Brain microvascular endothelial cell (primary cell): Measurements from ENCODE around the gene AP3S2.

ENCODE experiments used
- DNase-seq: peaks from one replicate; pipeline ENCODE4 v3.0.0-alpha.2; 2020
- H3K27ac ChIP-seq: fragments of 250-450 bp; sonication (Bioruptor Pico); 2 replicates; pipeline ENCODE4 v1.5.1; 2020; ENCODE audit warnings: mild to moderate bottlenecking, moderate library complexity
- H3K27me3 ChIP-seq: fragments of 250-450 bp; sonication (Bioruptor Pico); replicated peaks from 2 replicates; pipeline ENCODE4 v1.5.1; 2020; ENCODE audit warnings: mild to moderate bottlenecking
- H3K36me3 ChIP-seq: fragments of 250-450 bp; sonication (Bioruptor Pico); replicated peaks from 2 replicates; pipeline ENCODE4 v1.5.1; 2020; ENCODE audit warnings: mild to moderate bottlenecking
- H3K4me3 ChIP-seq: 2 replicates; pipeline ENCODE4 v1.5.1; 2011; ENCODE audit warnings: low read depth, mild to moderate bottlenecking, control low read depth, low read length, moderate library complexity
- in situ Hi-C: cut with HindIII; loops from 2 replicates; pipeline ENCODE4 v1.10.0; 2017; ENCODE audit warnings: low sequenced_read_pairs, low pct_ligation_motif_present
- TF ChIP-seq, protein P1 (sequence below): IDR thresholded peaks from 2 replicates; pipeline ENCODE4 v1.5.1; 2011; ENCODE audit warnings: low read depth, mild to moderate bottlenecking, moderate library complexity, low read length, control low read depth, inconsistent platforms; ENCODE audit errors: missing control alignments

AP3S2 gene

DNA sequence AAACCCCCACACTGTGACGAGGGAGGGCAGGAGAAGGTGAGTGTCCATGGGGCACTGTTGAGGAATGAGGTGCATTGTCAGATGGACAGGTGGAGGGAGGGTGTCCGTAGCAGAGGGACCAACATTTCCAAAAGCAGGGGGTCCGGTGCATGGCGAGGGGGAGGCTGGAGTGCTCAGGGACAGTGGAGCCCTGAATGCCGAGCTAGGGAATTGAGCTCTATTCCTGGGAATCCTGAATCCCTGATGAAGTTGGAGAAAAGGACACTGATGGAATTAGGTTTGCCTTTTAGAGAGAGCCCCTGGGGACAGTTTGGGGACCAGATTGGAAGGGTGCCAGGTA, 71.2 kb downstream of the AP3S2 start:
- Histone ChIP-seq H3K27ac (no peak overlapping the region), H3K27me3 (no peaks in the 10 kb centered on the region), H3K36me3 (no peaks in the 10 kb centered on the region), H3K4me3 (no peak overlapping the region)
- TF ChIP-seq, protein P1, sequence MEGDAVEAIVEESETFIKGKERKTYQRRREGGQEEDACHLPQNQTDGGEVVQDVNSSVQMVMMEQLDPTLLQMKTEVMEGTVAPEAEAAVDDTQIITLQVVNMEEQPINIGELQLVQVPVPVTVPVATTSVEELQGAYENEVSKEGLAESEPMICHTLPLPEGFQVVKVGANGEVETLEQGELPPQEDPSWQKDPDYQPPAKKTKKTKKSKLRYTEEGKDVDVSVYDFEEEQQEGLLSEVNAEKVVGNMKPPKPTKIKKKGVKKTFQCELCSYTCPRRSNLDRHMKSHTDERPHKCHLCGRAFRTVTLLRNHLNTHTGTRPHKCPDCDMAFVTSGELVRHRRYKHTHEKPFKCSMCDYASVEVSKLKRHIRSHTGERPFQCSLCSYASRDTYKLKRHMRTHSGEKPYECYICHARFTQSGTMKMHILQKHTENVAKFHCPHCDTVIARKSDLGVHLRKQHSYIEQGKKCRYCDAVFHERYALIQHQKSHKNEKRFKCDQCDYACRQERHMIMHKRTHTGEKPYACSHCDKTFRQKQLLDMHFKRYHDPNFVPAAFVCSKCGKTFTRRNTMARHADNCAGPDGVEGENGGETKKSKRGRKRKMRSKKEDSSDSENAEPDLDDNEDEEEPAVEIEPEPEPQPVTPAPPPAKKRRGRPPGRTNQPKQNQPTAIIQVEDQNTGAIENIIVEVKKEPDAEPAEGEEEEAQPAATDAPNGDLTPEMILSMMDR: no peak
- DNase-seq: no peak
- in situ Hi-C loops: no loop called here

DNA sequence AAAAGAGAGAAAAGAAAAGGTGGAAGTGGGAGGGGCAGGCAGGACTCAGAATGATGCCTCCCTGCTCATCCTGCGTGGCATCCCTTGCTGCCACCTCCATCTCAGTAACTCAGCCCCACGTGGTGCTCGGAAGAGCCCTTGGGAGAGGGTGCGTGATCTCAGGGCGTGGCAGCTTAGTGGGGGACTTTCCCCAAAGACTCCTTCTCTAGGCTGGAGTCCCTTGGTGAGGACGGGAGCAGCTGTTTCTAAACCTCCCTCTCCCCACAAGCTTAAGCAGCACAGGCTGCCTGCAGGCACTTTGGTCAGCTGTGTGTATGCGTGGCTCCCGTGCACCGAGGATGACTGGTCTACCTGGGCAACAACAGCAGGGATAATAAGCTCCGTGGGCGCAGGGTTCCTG, 71.8 kb downstream of the AP3S2 start:
- Histone ChIP-seq H3K27ac (no peak overlapping the region), H3K27me3 (no peaks in the 10 kb centered on the region), H3K36me3 (no peaks in the 10 kb centered on the region), H3K4me3 (no peak overlapping the region)
- in situ Hi-C loops: no loop called here
- no peak for DNase-seq
- TF ChIP-seq, protein P1: no peak

DNA sequence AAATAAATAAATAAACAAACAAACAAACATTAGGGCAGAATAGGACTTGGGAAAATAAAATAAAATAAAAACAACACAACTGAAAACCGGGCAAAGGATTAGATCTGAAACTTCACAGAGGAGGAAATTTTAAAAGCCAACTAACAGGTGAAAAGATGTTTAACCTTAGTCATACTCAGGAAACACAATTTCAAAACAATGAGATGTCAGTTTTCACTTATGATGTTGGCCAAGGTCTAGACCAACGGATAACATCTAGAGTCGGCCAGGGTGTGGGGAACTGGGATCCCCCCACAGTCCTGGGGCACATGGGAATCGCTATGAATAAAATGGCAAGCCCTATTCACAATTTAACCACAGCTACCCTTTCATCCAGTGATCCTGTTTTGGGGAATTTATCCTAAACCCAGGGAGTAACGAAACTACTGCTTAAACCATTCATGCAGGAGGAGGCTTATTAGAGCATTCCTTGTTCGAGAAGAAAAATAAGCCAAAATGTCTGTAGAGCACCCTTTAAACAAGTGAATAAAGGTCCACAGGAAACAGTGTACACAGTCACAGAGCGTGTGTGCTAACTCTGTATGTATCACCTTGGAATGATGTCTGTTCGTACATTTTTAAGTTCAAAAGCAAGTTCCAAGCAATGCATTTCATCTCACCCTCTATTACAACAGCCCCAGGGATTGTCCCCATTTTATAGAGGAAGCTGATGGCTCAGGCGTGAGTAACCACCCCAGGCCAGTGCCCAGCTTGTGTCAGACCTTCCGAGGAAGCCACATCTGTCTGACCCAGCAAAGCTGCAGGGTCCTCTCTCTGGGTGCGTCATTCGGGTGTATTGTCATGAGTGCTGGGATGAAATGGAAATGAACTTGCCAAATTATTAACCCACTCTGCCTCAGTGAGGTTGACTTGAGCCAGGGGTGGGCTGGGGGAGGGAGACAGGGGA, 72.9 kb downstream of the AP3S2 start:
- H3K36me3 ChIP-seq: no peaks in the 10 kb centered on the region
- peak; percentile 37 for DNase-seq
- no peak overlapping the region for H3K27ac ChIP-seq
- no peaks in the 10 kb centered on the region for H3K27me3 ChIP-seq
- in situ Hi-C loops: no loop called here
- TF ChIP-seq, protein P1: no peak
- H3K4me3 ChIP-seq: no peak overlapping the region

DNA sequence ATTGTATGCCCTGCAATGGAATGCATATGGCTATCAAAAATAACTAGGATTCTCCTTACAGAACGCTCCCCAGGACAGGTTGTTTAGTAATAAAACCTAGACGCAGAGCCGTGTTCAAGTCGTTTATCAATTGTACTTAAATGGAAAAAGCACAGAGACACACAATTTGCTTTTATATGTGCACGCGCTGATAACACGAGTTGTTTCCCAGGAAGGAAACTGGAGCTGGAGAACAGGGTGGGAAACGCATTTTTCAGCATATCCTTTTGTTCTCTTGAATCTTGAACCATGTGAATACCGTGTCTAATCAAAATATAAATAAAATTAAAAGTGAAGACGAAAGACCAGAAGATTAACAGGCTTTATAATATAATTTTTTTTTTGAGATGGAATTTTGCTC, 75.5 kb downstream of the AP3S2 start:
- Histone ChIP-seq H3K27ac (no peak overlapping the region), H3K36me3 (no peaks in the 10 kb centered on the region), H3K4me3 (no peak overlapping the region), H3K27me3 (no peaks in the 10 kb centered on the region)
- no peak for DNase-seq
- TF ChIP-seq, protein P1: no peak
- in situ Hi-C loops: no loop called here

DNA sequence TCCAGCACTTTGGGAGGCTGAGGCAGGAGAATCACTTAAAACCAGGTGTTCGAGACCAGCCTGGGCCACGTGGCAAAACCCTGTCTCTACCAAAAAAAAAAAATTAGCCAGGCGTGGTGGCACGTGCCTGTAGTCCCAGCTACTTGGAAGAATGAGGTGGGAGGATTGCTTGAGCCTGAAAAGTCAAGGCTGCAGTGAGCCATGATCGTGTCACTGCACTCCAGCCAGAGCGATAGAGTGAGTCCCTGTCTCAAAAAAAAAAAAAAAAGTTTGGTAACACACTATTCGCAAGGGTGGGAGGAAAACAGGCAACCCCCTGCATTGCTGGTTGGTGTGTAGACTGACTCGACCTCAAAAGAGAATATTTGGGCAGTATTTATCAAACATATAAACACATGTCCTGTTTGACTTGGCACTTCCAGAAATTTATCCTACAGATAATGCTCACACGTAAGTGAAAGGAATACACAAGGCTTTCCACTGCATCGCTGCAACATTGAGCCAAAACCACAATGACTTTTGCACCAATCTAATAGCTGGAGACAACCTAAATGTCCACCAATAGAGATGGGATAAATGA, 76.0 kb downstream of the AP3S2 start:
- peak; percentile 31 for DNase-seq
- H3K27me3 ChIP-seq: no peaks in the 10 kb centered on the region

More for the DNA sequence above, 76.0 kb downstream of the AP3S2 start:
- in situ Hi-C loops: no loop called here
- TF ChIP-seq, protein P1: no peak
- no peak overlapping the region for H3K27ac ChIP-seq
- no peaks in the 10 kb centered on the region for H3K36me3 ChIP-seq
- no peak overlapping the region for H3K4me3 ChIP-seq
